C4-2B (cell line): ENCODE results near the gene KCNK17.

Source experiments
- CTCF ChIP-seq: fragments of 450-650 bp; conservative IDR thresholded peaks from 2 replicates; pipeline ENCODE4 v1.5.1; 2017; ENCODE audit warnings: mild to moderate bottlenecking
- ZFX ChIP-seq: fragments of 450-650 bp; IDR thresholded peaks from 2 replicates; pipeline ENCODE4 v1.6.1; 2017

- TF ChIP-seq CTCF (no peak), ZFX (no peak)
Measured at GRCh38 chr6:39301606-39302005, 12.6 kb downstream of the KCNK17 start.
